GM18507 (cell line): Measurements from ENCODE around the gene SAFB.
"Not testable (repeated sequence)": the region's sequence is repeated elsewhere in the genome, so short reads cannot be mapped to it uniquely, and the experiment has no call there.

Experiments used
- DNase-seq: peaks from one replicate; pipeline ENCODE4 v3.0.0; 2011; ENCODE audit warnings: low read depth; ENCODE audit not compliant: insufficient read length; ENCODE audit errors: extremely low spot score
- FAIRE-seq: peaks from 2 replicates; lab custom pipeline; 2011; peaks lifted over from hg19 to GRCh38; lab: Jason Lieb, UNC

Gene SAFB

GRCh38 chr19:5593343-5594255 lies 29.3 kb upstream of the SAFB start:
- no peak for DNase-seq
- FAIRE-seq = no peak

GRCh38 chr19:5594521-5594950 lies 28.3 kb upstream of the SAFB start:
- DNase-seq (no peak), FAIRE-seq (no peak)

GRCh38 chr19:5595129-5595528 lies 27.8 kb upstream of the SAFB start:
- FAIRE-seq (no peak), DNase-seq (no peak)

GRCh38 chr19:5595745-5596144 lies 27.1 kb upstream of the SAFB start:
- no peak for DNase-seq
- no peak for FAIRE-seq

- no peak for DNase-seq
- FAIRE-seq = no peak
Measured at GRCh38 chr19:5600797-5601196, 22.1 kb upstream of the SAFB start.

- no peak for FAIRE-seq
Measured at GRCh38 chr19:5603626-5604025, 19.3 kb upstream of the SAFB start.

GRCh38 chr19:5605362-5605761 lies 17.5 kb upstream of the SAFB start:
- no peak for FAIRE-seq
- no peak for DNase-seq

More at GRCh38 chr19:5603626-5604025, 19.3 kb upstream of the SAFB start:
- DNase-seq = no peak

- FAIRE-seq (no peak), DNase-seq (no peak)
Measured at GRCh38 chr19:5607318-5608275, 15.3 kb upstream of the SAFB start.

- no peak for DNase-seq
- FAIRE-seq = no peak
Measured at GRCh38 chr19:5608291-5608690, 14.6 kb upstream of the SAFB start.

GRCh38 chr19:5608766-5609165 lies 14.1 kb upstream of the SAFB start:
- not testable (repeated sequence) for DNase-seq, FAIRE-seq

GRCh38 chr19:5609881-5610448 lies 12.9 kb upstream of the SAFB start:
- no peak for DNase-seq
- FAIRE-seq = no peak

- DNase-seq = no peak
- no peak for FAIRE-seq
Measured at GRCh38 chr19:5612891-5613865, 9.7 kb upstream of the SAFB start.

GRCh38 chr19:5615756-5616327 lies 7.0 kb upstream of the SAFB start:
- FAIRE-seq (no peak), DNase-seq (no peak)

GRCh38 chr19:5617080-5617479 lies 5.8 kb upstream of the SAFB start:
- DNase-seq = no peak
- no peak for FAIRE-seq

- FAIRE-seq = no peak
Measured at GRCh38 chr19:5618591-5618990, 4.3 kb upstream of the SAFB start.

GRCh38 chr19:5619946-5620345 lies 2.9 kb upstream of the SAFB start:
- DNase-seq = no peak
- no peak for FAIRE-seq

More at GRCh38 chr19:5618591-5618990, 4.3 kb upstream of the SAFB start:
- DNase-seq = no peak

- FAIRE-seq (peak; percentile 35), DNase-seq (no peak)
Measured at GRCh38 chr19:5621311-5621944, 1.5 kb upstream of the SAFB start.

GRCh38 chr19:5621945-5622464 lies 878 bp upstream of the SAFB start:
- no peak for FAIRE-seq
- no peak for DNase-seq
